Activated T-cell treated with anti-CD3 and anti-CD28 coated beads for 4 hours (primary cell): ENCODE results near the gene ASGR2.
"Not testable (repeated sequence)": the region's sequence is repeated elsewhere in the genome, so short reads cannot be mapped to it uniquely, and the experiment has no call there.

ENCODE experiments used
- DNase-seq: peaks from one replicate; pipeline ENCODE4 v3.0.0-alpha.2; 2020

The ASGR2 gene, protein sequence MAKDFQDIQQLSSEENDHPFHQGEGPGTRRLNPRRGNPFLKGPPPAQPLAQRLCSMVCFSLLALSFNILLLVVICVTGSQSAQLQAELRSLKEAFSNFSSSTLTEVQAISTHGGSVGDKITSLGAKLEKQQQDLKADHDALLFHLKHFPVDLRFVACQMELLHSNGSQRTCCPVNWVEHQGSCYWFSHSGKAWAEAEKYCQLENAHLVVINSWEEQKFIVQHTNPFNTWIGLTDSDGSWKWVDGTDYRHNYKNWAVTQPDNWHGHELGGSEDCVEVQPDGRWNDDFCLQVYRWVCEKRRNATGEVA

DNA sequence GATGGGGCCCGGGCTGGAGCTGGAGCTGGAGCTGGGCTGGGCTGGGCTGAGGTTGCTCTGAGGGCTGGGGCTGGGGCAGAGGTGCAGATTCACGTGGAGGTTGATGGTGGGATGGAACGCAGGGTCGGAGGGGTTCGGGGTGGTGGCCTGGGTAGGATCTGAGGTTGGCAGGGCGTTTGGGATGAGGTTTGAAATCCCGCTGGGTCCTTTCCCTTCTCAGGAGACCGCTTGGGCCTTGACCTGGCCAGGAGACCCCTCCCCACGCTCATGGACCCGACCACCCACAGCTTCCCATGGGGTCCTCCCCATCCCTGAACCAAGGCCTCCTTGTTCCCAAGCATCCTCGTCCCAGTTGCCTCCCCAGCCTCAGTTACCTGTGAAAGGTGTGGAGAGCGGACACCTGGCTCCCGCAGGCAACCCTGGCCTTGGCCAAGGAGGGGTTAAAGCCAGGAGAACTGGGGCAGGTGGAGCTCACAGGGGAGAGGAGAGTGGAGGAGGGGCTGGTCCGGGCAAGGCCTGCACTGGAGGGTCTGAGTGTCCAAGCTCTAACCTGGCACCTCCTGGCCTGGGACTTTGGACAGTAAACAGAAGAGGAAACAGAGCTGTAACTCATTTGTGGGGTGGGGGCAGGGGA lies at the start of gene ASGR2:
Gene ASGR2 (minus strand): TSS at position 582 of the 634 bp plus-strand sequence. CDS start 582 bp downstream, outside the sequence.
- DNase-seq, result no peak

- not testable (repeated sequence) for DNase-seq
Measured at GRCh38 chr17:7159571-7159970, 44.9 kb upstream of the ASGR2 start.

GRCh38 chr17:7158424-7158823 lies 43.8 kb upstream of the ASGR2 start:
- not testable (repeated sequence) for DNase-seq

DNA sequence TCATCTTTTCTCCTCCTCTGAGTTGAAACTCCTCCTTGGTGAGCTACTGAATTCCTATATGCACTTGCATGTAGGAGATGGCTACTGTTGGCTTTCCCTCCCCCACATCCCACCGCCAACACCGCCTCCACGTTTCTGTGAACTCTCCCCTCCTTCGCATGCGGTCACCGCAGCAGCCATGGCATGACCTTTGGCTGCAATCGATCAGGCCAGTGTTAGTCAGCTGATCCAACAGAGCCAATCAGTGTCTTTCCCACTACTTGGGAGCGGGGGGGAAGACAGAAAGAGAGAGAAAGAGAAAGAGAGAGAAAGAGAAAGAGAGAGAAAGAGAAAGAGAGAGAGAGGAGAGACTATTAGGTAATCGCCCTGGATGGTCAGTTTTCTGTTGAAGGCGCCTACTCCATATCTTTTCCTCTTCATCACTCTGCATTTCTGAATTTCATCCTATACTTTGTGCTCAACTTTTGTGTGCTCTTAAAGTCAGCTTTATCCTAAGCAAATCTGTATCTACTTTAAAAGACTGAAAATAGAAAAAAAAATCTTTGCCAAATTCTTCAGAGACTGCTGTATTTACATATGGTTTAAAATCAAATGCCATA lies 41.8 kb upstream of the ASGR2 start:
- DNase-seq, result no peak

- DNase-seq, result no peak
Measured at GRCh38 chr17:7147772-7148171, 33.1 kb upstream of the ASGR2 start.

GRCh38 chr17:7146115-7146514 lies 31.5 kb upstream of the ASGR2 start:
- no peak for DNase-seq

DNA sequence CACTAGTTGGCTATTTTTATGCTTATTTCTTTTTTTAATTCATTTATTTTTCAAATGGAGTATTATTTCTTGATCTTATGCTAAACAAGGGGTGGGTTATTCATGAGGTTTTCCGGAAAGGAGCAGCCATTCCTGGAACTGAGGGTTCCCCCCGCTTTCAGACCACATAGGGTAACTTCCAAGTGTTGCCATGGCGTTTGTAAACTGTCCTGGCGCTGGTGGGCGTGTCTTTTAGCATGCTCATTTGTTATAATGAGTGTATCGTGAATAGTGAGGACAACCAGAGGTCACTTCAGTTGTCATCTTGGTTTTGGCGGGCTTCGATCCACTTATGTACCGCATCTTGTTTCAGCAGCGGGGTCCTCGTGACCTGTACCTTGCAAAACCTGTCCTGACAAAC lies 29.6 kb upstream of the ASGR2 start:
- DNase-seq, result no peak

DNA sequence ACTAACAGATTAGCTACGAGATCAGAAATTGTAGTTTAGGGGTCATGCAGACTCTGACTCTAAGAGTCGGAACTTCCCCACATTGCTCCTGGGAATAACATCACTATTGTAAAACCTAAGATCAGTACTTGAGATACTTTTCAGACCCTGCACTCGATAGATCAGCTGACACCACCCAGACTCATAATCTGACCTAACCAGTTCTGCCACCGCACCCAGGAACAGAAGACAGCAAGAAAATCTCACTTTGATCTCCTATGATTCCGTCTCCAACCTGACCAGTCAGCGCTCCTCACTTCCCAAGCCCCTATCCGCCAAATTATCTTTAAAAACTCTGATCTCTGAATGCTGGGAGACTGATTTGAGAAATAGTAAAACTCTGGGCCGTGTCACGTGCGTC lies 27.2 kb upstream of the ASGR2 start:
- DNase-seq, result no peak

GRCh38 chr17:7139400-7139799 lies 24.8 kb upstream of the ASGR2 start:
- DNase-seq, result no peak

DNA sequence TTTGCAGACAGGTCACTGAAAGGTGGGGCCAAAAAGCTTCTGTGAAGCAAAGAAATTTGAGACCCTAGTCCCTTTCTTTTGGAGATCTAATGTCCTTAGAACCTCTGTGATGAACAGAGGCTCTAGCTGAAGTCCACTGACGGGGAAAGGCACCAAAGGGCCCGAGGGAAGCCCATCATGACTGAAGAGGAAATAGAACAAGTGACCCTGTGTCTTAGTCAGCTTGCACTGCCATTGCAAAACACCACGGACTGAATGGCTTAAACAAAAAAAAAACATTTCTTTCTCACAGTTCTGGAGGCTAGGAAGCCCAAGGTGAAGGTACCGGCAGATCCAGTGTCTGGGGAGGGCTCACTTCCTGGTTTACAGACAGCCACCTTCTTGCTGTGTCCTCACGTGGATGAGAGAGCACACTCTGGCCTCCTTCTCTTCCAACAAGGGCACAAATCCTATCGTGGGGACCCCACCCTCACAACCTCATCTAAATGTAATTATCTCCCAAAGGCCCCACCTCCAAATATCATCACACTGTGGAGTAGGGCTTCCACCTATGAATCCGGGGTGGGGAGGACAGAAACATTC lies 24.3 kb upstream of the ASGR2 start:
- DNase-seq, result no peak

GRCh38 chr17:7137171-7137943 lies 22.7 kb upstream of the ASGR2 start:
- DNase-seq, result no peak

- peak; percentile 75 for DNase-seq
Measured at GRCh38 chr17:7136266-7136877, 21.8 kb upstream of the ASGR2 start.

- no peak for DNase-seq
Measured at GRCh38 chr17:7133916-7134315, 19.3 kb upstream of the ASGR2 start.

- peak; percentile 33 for DNase-seq
Measured at GRCh38 chr17:7133424-7133823, 18.8 kb upstream of the ASGR2 start.

GRCh38 chr17:7132511-7133094 lies 18.0 kb upstream of the ASGR2 start:
- peak; percentile 8 for DNase-seq

- no peak for DNase-seq
Measured at GRCh38 chr17:7131423-7131791, 16.8 kb upstream of the ASGR2 start.

GRCh38 chr17:7130621-7131422 lies 16.2 kb upstream of the ASGR2 start:
- no peak for DNase-seq

GRCh38 chr17:7129311-7129710 lies 14.7 kb upstream of the ASGR2 start:
- no peak for DNase-seq

DNA sequence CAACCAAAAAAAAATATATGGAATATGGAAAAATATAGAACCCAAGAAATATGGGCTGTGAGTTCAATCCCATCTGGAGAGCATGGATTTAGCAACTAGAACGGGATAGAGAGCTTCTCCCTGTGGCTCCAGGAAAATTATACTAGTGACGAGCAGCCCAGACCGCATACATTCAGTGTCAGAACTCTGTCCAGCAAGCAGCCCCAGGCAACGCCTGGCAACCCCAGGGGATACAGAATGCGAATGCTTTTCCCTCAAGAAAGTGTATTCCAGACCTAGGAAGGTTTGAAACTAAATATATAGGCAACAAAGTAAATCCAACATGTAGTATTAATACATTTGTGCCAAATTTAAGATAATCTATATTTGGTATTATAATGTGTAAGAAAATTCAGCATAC lies 13.5 kb upstream of the ASGR2 start:
- no peak for DNase-seq

- DNase-seq, result not testable (repeated sequence)
Measured at GRCh38 chr17:7127501-7127900, 12.9 kb upstream of the ASGR2 start.

DNA sequence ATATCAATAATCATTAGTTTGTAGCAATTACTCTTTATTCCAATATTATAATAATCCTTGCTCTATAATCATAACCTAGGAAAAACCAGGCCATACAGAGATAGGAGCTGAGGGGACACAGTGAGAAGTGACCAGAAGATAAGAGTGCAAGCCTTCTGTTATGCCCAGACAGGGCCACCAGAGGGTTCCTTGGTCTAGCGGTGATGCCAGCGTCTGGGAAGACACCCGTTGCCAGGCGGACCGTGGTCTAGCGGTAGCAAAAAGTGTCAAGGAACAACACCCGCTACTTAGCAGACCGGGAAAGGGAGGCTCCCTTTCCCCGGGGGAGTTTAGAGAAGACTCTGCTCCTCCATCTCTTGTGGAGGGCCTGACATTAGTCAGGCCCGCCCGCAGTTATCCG lies 11.8 kb upstream of the ASGR2 start:
- DNase-seq, result not testable (repeated sequence)
